Ureter (tissue), 1 donor: Measurements from ENCODE around the gene VCL. TPM values are rescaled to one million over a fixed set of nuclear protein-coding genes. Genes with fewer than 3 reads are reported as not detected.
"Not testable (repeated sequence)": the region's sequence is repeated elsewhere in the genome, so short reads cannot be mapped to it uniquely, and the experiment has no call there.

Experiments used
- DNase-seq: peaks from one replicate; pipeline ENCODE4 v3.0.0-alpha.2; 2020; ENCODE audit warnings: low spot score
- total RNA-seq: library from RNA; stranded (reverse); gene quantifications from one replicate; pipeline ENCODE4 v1.2.4, GENCODE V29; 2023
- donor health status: DM: yes; HTN: yes; CAD: no.

The VCL gene
- 256 TPM for total RNA-seq

- peak; percentile 99 for DNase-seq
Observed at GRCh38 chr10:73997787-73998622, at the start of gene VCL. Gene VCL, plus strand, starts transcription at chr10:73998116. Its CDS starts 92 bp downstream, at chr10:73998208.

- no peak for DNase-seq
Observed at GRCh38 chr10:73948947-73949633, 48.8 kb upstream of the VCL start.

- no peak for DNase-seq
Observed at GRCh38 chr10:73950155-73950948, 47.6 kb upstream of the VCL start.

DNA sequence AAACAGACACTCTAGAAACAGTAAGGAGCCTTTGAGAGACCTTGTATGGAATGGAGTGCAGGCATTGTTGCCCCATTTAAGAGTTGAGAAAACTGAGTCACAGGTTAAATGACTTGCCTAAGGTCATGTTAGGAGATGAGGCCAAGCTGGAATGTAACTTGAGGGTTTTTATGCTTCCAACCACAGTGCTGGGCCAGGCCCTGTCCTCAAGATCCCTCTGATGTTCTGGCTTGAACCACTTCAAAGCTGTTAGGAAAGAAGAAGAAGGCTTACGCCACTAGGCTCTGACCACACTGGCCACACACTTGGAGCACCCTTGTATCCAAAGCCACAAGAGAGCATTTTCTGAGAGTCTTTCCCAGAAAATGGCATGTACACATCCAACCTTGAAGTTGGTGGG lies 44.3 kb upstream of the VCL start:
- no peak for DNase-seq

DNA sequence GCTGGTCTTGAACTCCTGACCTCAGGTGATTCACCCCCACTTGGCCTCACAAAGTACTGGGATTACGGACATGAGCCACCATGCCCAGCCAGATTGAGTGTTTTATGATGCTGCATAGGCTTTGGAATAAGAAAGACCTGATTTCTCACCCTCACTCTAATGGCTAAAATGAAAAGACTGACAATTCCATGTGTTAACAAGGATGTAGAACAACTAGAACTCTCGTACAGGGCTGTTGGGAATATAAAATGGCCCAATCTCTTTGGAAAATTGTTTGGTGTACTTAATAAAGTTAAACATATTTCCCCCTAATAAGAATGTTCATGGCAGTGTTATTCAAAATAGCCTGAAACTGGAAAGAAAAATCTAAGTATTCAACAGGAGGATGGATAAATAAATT lies 43.2 kb upstream of the VCL start:
- no peak for DNase-seq

GRCh38 chr10:73955719-73956118 lies 42.2 kb upstream of the VCL start:
- DNase-seq, result no peak

DNA sequence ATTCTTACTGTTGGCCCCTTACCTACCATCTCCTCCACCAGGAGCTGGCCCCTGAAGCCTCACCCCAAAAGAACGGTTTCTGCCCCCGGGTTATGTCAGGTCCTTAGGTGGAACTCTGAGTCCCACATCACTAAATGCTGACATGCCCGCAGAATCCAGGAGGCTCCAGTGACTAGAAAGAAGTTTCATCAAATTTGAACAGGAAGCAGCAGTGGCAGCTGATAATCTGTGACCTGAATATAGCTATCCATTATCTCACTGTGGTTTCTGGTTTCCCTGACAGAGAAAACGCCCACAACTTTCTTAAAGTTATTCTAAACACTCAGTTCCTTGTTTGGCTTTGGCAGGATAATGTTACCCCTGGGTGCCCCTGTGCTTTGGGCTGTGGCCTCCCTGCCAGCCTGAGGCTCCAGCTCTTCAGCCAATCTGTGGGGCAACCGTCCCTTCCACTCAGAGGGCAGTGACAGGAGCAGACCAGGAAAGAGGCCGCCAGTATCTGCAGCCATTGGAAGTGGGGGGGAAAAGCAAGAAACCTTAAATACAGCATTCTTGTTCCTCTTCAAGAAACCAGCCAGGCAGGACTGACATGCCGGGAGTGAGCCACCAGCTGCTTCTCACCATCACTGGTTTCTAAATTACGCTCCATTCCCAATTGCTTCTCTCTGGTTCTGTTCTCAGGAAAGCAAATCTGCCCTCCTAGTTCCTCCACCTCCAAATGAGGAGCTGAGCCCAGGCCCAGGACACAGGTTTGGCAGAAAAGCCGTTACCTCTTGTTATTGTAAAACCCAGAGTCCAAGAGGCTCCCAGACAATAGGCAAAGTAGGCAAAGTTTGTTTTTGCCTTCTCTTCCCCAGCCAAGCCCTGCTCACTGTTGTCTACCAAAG lies 41.2 kb upstream of the VCL start:
- no peak for DNase-seq

DNA sequence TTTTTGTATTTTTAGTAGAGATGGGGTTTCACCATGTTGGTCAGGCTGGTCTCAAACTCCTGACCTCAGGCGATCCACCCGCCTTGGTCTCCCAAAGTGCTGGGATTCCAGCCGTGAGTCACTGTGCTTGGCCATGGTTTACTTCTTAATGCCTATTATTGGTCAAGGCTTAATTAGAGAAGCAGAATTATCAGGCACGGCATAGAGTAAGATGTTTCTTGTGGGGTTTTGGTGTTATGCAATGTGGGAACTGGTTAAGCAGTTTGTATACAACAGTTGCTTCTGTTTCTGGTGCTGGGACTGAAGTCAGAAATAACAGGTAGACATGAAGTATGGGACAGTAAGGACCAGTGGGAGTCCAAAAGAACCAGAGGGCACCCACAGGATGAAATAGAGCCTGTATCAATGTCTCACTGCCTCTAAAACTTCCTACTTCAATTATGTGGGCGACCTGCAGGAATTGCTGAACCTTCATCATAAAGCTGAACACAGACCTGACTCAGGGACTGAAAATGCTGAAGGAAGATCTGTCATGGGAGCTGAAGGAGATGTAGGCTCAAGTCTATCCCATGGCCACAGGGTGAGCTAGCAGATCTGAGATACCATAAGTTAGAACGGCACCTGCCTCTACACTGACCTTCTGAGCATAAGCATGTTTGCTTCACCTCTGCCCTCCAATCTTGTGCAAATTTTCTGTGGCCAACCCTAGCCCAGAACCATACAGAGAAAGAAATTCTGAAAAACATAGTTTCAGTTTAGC lies 38.3 kb upstream of the VCL start:
- no peak for DNase-seq

GRCh38 chr10:73962386-73962785 lies 35.5 kb upstream of the VCL start:
- no peak for DNase-seq

DNA sequence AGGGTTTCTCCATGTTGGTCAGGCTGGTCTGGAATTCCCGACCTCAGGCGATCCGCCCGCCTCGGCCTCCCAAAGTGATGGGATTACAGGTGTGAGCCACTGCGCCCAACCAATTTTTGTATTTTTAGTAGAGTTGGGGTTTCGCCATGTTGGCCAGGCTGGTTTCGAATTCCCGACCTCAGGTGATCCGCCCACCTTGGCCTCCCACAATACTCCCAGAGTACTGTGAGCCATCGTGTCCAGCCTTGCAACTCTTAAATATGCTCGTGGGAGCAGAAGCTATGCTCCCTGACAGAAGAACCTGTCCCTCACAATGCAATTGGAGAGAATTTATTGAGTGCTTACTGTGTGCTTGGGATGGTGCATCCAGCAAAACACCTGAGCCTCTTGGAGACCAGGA lies 34.4 kb upstream of the VCL start:
- DNase-seq, result not testable (repeated sequence)

DNA sequence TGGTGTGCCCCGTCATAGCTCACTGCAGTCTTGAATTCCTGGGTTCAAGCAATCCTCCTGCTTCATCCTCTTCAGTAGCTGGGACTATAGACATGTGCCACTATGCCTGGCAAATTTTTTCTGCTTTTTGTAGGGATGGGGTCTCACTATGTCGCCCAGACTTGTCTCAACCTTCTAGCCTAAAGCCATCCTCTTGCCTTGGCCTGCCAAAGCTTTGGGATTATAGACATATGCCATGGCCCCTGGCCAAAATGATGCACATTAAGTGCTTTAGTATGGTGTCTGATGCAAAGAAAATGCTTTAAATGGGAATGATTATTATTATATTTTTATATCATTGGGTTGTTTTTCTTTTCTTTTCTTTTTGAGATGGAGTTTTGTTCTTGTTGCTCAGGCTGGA lies 33.2 kb upstream of the VCL start:
- no peak for DNase-seq

GRCh38 chr10:73965267-73965889 lies 32.5 kb upstream of the VCL start:
- DNase-seq, result not testable (repeated sequence)

DNA sequence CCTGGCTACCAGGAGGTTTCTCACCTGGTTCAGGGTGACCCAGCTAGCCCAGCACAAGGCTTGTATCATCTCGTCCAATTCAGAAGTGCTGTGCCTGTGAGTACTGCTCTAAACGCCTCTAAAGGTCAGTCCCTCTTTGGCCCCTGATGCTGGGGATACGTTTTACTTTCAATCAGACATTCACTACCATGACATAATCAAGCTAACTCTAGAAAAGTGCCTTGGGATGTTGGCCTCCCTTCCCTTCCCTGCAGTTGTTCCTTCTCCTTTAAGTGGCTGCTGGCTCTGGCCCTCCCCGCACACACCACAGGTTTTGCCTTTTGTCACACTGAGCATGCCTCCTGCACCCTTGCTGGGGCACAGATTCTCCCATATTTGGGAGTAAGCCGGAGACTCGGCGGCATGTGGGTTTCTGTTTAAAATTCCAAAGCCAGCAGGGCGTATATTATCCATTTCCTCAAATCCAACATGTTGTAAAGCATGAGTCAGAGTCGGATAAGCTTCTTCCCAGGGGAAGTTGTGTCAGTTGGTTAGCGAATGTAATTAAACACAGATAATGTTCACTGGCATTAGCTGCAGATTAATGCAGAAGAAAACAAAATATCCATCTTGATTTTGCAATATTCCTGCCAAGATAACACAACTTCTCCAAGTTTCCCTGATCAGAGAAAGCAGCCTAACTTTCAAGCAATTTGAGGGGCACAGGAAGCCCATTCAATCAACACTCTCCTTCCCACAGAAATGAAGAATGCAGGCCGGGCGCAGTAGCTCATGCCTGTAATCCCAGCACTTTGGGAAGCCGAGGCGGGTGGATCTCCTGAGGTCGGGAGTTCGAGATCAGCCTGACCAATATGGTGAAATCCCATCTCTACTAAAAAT lies 31.8 kb upstream of the VCL start:
- peak; percentile 86 for DNase-seq

DNA sequence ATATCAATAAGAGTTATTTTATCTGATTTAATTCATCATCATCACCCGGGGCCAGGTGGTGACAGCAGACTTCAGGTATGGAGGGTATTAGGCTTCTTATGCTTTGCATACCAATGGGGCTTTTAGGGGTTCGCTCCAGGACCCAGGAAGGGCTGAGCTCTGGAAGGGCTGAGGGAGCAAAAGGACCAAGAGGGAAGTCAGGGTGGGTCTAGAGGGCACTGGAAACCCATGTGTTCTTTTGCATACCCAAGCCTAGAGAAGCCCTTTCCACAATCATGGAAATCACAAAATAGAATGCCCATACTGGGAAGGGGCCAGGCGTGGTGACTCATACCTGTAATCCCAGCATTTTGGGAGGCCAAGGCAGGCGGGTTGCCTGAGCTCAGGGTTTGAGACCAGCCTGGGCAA lies 30.9 kb upstream of the VCL start:
- no peak for DNase-seq

DNA sequence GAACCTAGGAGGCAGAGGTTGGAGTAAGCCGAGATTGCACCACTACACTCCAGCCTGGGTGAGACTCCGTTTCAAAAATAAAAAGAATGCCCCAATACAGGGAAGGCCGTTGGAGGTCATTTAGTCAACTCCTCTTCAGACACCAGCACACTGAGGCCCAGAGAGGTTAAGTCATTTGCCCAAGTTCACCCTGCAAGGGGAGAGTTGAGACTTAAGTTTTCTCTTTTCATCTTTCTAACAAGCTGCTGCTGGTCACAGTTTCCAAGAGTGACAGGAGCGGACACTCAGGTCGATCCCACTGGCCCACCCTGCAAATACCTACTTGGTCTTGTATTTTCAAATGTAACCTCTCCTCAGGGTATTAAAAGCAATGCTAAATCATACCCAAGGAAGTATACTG lies 30.4 kb upstream of the VCL start:
- no peak for DNase-seq

DNA sequence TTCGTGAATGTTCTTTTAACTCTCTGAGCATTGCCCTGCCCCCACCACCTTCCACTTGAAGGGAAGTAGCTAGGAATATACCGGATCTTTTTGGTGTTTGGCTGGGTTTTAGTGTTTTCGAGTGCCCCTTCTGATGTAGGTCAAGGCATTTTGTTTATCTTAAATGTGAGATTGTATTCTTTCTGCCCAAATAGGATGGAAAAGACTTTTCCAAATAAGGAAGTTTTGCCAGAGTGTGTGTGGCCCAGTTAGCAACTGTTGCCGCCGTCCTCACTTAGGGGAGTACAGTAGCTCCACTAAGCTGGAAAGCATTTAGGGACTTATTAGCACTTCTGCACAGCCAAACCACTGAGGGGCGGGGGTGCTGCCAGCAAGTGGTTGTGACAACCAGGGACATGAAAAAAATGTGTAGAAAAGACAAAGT lies 29.8 kb upstream of the VCL start:
- no peak for DNase-seq

DNA sequence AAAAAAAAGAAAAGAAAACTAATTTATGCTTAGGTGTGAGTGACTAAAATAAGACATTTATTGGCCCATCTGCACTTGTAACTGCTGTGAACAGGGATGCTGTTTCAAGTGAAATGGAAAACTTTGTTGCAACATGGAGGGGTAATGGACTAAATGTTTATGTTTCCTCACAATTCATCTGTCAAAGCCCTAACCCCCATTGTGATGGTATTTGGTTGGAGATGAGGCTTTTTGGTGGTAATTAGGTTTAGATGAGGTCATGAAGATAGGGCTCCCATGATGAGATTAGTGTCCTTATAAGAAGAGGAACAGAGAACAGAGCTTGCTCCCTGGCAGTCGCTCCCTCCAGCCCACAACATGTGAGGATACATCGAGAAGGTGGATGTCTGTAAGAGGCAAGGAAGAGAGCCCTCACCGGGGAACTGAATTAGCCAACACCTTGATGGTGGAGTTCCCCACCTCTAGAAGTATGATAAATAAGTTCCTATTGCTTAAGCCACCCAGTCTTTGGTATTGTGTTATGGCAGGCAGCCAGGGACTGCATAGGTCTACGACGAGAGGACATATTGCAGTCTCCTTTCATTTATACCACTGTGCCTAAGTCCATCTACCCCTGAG lies 28.6 kb upstream of the VCL start:
- DNase-seq, result no peak

DNA sequence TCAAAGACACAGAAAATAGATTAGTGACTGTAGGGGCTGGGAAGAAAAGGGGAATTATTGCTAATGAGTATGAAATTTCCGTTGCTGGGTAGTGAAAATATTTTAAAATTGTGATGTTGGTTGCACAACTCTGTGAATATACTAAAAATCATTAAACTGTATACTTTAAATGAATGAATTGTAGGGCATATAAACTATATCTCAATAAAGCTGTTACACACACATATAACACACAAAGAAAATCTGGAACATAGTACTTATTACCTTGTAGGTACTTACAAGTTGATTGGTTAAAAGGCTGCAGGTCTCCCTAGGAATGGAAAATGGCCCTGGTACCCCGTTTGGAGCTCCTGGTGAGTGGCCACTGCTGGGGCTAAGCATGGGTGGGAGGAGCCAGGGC lies 27.1 kb upstream of the VCL start:
- DNase-seq, result no peak
